Esophagus squamous epithelium (tissue), 4 donors: ENCODE results near the gene PPP3CA.

ENCODE experiments used
- POLR2A ChIP-seq, 4 donors: fragments of 450-650 bp; IDR thresholded peaks; one replicate each; pipeline ENCODE4 v1.6.1; 2017; ENCODE audit warnings: antibody characterized with exemption in 4 of 4, mild to moderate bottlenecking in 4 of 4, moderate library complexity in 3 of 4
- TF ChIP-seq, protein P1 (sequence below), 6 experiments: fragments of 450-650 bp in 4 of 6; fragments of 200-600 bp in 2 of 6; sonication (generic) in 2 of 6; IDR thresholded peaks; one replicate each; pipeline ENCODE4 v1.5.1; 2016 to 2019; ENCODE audit warnings: antibody characterized with exemption in 6 of 6, mild to moderate bottlenecking in 4 of 6, moderate library complexity in 4 of 6

DNA sequence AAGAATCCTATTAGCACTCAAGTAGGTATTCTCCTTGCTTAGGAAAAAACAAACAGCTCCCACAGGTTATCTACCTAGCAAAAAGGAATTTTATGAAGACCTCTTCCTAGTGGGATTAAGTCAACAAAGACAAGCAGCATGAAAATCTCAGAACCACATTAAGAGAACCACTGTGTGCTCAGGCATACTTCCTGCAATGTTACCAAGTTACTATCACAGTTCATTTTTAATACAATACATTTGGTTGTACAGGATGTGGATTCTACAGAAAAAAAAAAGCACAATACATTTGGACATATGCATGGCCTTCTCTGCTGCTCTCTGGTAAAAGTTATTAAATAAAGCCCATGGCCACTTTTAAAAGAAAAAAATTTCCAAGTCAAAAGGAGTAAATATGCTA lies 193.7 kb downstream of the PPP3CA start:
- TF ChIP-seq, protein P1, sequence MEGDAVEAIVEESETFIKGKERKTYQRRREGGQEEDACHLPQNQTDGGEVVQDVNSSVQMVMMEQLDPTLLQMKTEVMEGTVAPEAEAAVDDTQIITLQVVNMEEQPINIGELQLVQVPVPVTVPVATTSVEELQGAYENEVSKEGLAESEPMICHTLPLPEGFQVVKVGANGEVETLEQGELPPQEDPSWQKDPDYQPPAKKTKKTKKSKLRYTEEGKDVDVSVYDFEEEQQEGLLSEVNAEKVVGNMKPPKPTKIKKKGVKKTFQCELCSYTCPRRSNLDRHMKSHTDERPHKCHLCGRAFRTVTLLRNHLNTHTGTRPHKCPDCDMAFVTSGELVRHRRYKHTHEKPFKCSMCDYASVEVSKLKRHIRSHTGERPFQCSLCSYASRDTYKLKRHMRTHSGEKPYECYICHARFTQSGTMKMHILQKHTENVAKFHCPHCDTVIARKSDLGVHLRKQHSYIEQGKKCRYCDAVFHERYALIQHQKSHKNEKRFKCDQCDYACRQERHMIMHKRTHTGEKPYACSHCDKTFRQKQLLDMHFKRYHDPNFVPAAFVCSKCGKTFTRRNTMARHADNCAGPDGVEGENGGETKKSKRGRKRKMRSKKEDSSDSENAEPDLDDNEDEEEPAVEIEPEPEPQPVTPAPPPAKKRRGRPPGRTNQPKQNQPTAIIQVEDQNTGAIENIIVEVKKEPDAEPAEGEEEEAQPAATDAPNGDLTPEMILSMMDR (IDR thresholded peaks at IDR 0.05) = no peak
- TF ChIP-seq POLR2A (IDR thresholded peaks at IDR 0.05) = no peak
